GM23338 (cell line): ENCODE results near the gene PJA1. TPM values are rescaled to one million over a fixed set of nuclear protein-coding genes. Genes with fewer than 3 reads are reported as not detected.

Experiments used
- ATAC-seq: fragments of 200-7000 bp; cut with Tn5 transposase; 3 replicates; pipeline ENCODE4 v1.9.1; 2020
- DNase-seq: peaks from one replicate; pipeline ENCODE4 v3.0.0-alpha.2; 2015; ENCODE audit warnings: low spot score
- H2AFZ ChIP-seq: fragments of 200-600 bp; sonication (generic); 2 replicates; pipeline ENCODE4 v1.8.0; 2016; ENCODE audit warnings: antibody characterized with exemption, mild to moderate bottlenecking, moderate library complexity
- H3F3A ChIP-seq: fragments of 200-600 bp; sonication (generic); replicated peaks from 2 replicates; pipeline ENCODE4 v1.8.0; 2017; ENCODE audit warnings: antibody characterized with exemption, mixed run types, low read depth
- H3K27ac ChIP-seq: fragments of 200-600 bp; sonication (generic); 2 replicates; pipeline ENCODE4 v1.6.1; 2016; ENCODE audit warnings: low read depth
- H3K27me3 ChIP-seq: fragments of 200-600 bp; sonication (generic); 2 replicates; pipeline ENCODE4 v1.8.0; 2016; ENCODE audit warnings: mild to moderate bottlenecking, mixed run types, moderate library complexity; ENCODE audit not compliant: insufficient read depth
- H3K36me3 ChIP-seq: fragments of 200-600 bp; sonication (generic); 2 replicates; pipeline ENCODE4 v1.8.0; 2016; ENCODE audit warnings: mild to moderate bottlenecking; ENCODE audit not compliant: insufficient read depth
- H3K4me1 ChIP-seq: fragments of 200-600 bp; sonication (generic); 2 replicates; pipeline ENCODE4 v1.8.0; 2016; ENCODE audit warnings: mild to moderate bottlenecking, moderate library complexity; ENCODE audit not compliant: insufficient read depth
- H3K4me2 ChIP-seq: fragments of 200-600 bp; sonication (generic); 2 replicates; pipeline ENCODE4 v1.7.1; 2017; ENCODE audit warnings: mixed run types
- H3K4me3 ChIP-seq: fragments of 200-600 bp; sonication (generic); 2 replicates; pipeline ENCODE4 v1.6.1; 2016; ENCODE audit warnings: mixed run types
- H3K79me2 ChIP-seq: fragments of 200-600 bp; sonication (generic); replicated peaks from 2 replicates; pipeline ENCODE4 v1.8.0; 2017; ENCODE audit warnings: mild to moderate bottlenecking; ENCODE audit not compliant: insufficient read depth
- H3K9me2 ChIP-seq: fragments of 200-600 bp; sonication (generic); 2 replicates; pipeline ENCODE4 v1.8.0; 2017; ENCODE audit not compliant: insufficient read depth
- H4K20me1 ChIP-seq: fragments of 200-600 bp; sonication (generic); replicated peaks from 2 replicates; pipeline ENCODE4 v1.8.0; 2017; ENCODE audit warnings: mild to moderate bottlenecking; ENCODE audit not compliant: insufficient read depth
- H3K27ac Mint-ChIP-seq: 2 replicates; pipeline ENCODE4 v1.8.0; 2020; ENCODE audit warnings: inconsistent platforms, mild to moderate bottlenecking, moderate library complexity, mixed read lengths
- H3K27me3 Mint-ChIP-seq: 3 replicates; pipeline ENCODE4 v1.8.0; 2022; ENCODE audit warnings: low read depth, mild to moderate bottlenecking, moderate library complexity, mixed read lengths, inconsistent platforms; ENCODE audit not compliant: insufficient read depth, poor library complexity
- H3K36me3 Mint-ChIP-seq: 3 replicates; pipeline ENCODE4 v1.8.0; 2021; ENCODE audit warnings: low read depth, mild to moderate bottlenecking, inconsistent platforms, moderate library complexity, mixed read lengths
- H3K4me1 Mint-ChIP-seq: 3 replicates; pipeline ENCODE4 v1.8.0; 2020; ENCODE audit warnings: mild to moderate bottlenecking, inconsistent platforms, mixed read lengths
- H3K4me3 Mint-ChIP-seq: 3 replicates; pipeline ENCODE4 v1.8.0; 2021; ENCODE audit warnings: moderate library complexity, mild to moderate bottlenecking, inconsistent platforms, mixed read lengths
- H3K9me3 Mint-ChIP-seq: 3 replicates; pipeline ENCODE4 v1.8.0; 2020; ENCODE audit warnings: moderate library complexity, mild to moderate bottlenecking, inconsistent platforms, mixed read lengths
- CREB1 ChIP-seq: fragments of 250-450 bp; sonication (Bioruptor Pico); IDR thresholded peaks from 2 replicates; pipeline ENCODE4 v1.5.0; 2020; ENCODE audit warnings: low read depth, mild to moderate bottlenecking, moderate library complexity
- CTCF ChIP-seq, 2 experiments: fragments of 200-600 bp in 1 of 2; sonication (generic) in 1 of 2; conservative IDR thresholded peaks; 2 replicates each; pipeline versions ENCODE4 v1.5.1 to v1.6.1; 2016 to 2017; ENCODE audit warnings: antibody characterized with exemption in 2 of 2, low read depth in 2 of 2, mild to moderate bottlenecking in 2 of 2, moderate library complexity in 1 of 2
- ETS1 ChIP-seq: IDR thresholded peaks from 2 replicates; pipeline ENCODE4 v1.6.1; 2016; ENCODE audit warnings: antibody characterized with exemption
- EZH2 ChIP-seq: fragments of 200-600 bp; sonication (generic); IDR thresholded peaks from one replicate; pipeline ENCODE4 v1.8.0; 2017; ENCODE audit warnings: antibody characterized with exemption, mild to moderate bottlenecking, low read depth; ENCODE audit not compliant: unreplicated experiment
- EZH2phosphoT487 ChIP-seq: fragments of 200-600 bp; sonication (generic); IDR thresholded peaks from one replicate; pipeline ENCODE4 v1.8.1; 2018; ENCODE audit warnings: antibody characterized with exemption; ENCODE audit not compliant: unreplicated experiment
- JUNB ChIP-seq: IDR thresholded peaks from one replicate; pipeline ENCODE4 v1.6.1; 2016; ENCODE audit warnings: antibody characterized with exemption; ENCODE audit not compliant: unreplicated experiment
- NANOG ChIP-seq: IDR thresholded peaks from 2 replicates; pipeline ENCODE4 v1.6.1; 2016; ENCODE audit warnings: antibody characterized with exemption, borderline replicate concordance
- POLR2AphosphoS5 ChIP-seq: IDR thresholded peaks from 2 replicates; pipeline ENCODE4 v1.6.1; 2016; ENCODE audit warnings: antibody characterized with exemption, low read depth
- REST ChIP-seq: IDR thresholded peaks from one replicate; pipeline ENCODE4 v1.6.1; 2018; ENCODE audit warnings: antibody characterized with exemption; ENCODE audit not compliant: unreplicated experiment
- STAT1 ChIP-seq: IDR thresholded peaks from one replicate; pipeline ENCODE4 v1.6.1; 2016; ENCODE audit warnings: antibody characterized with exemption; ENCODE audit not compliant: unreplicated experiment
- ZNF114 ChIP-seq: fragments of 250-450 bp; sonication (Bioruptor Pico); IDR thresholded peaks from 2 replicates; pipeline ENCODE4 v1.5.0; 2020; ENCODE audit warnings: mild to moderate bottlenecking, moderate library complexity
- ZNF331 ChIP-seq: fragments of 250-450 bp; sonication (Bioruptor Pico); IDR thresholded peaks from 2 replicates; pipeline ENCODE4 v1.5.0; 2020; ENCODE audit warnings: low read depth, mild to moderate bottlenecking, moderate library complexity
- ZNF462 ChIP-seq: fragments of 250-450 bp; sonication (Bioruptor Pico); IDR thresholded peaks from 2 replicates; pipeline ENCODE4 v1.5.0; 2020; ENCODE audit warnings: mild to moderate bottlenecking, moderate library complexity
- polyA plus RNA-seq: library from polyadenylated mRNA; unstranded; fragments of >200 nt; fragmentation: Nextera tagmentation; extraction: Ambion mirVana; gene quantifications from 2 replicates; pipeline ENCODE4 v1.2.1, GENCODE V29; 2016
- total RNA-seq: library from RNA; depleted of rRNA; stranded (reverse); fragments of >200 nt; shearing (Covaris generic); gene quantifications from 2 replicates; pipeline ENCODE4 v1.2.3, GENCODE V29; 2014

The PJA1 gene
- total and polyA plus RNA-seq, 2 experiments from 2014 or later = 25.2 to 31.3 TPM

- H2AFZ ChIP-seq = no peak overlapping the region
- Mint-ChIP-seq H3K27me3 (peaks cover 8% of the 10 kb centered on the region), H3K9me3 (no peaks in the 10 kb centered on the region), H3K36me3 (no peaks in the 10 kb centered on the region; the same call in 2 of the 3 replicates), H3K4me3 (peak overlapping the region; percentile 60), H3K27ac (peak overlapping the region; percentile 95), H3K4me1 (peaks cover 32% of the 10 kb centered on the region)
- peak; percentile 85 for DNase-seq
- peak overlapping the region; percentile 74 for H3K4me2 ChIP-seq
- no peaks in the 10 kb centered on the region for H3K36me3 ChIP-seq
- H3K4me3 ChIP-seq = peak overlapping the region; percentile 46
- no peaks in the 10 kb centered on the region for H3K9me2 ChIP-seq
- H4K20me1 ChIP-seq = no peaks in the 10 kb centered on the region
- H3K79me2 ChIP-seq = no peaks in the 10 kb centered on the region
- H3K4me1 ChIP-seq = peaks cover 30% of the 10 kb centered on the region
- no peaks in the 10 kb centered on the region for H3K27me3 ChIP-seq
- ATAC-seq = peak; percentile 82
- no peak for TF ChIP-seq CTCF (conservative IDR thresholded peaks at IDR 0.05; ENCODE audit: low read depth in 2 of 2)
- no peak for TF ChIP-seq JUNB
- no peak for TF ChIP-seq STAT1
- TF ChIP-seq REST = no peak
- no peak for TF ChIP-seq ZNF114 (CRISPR knock-in tag)
- TF ChIP-seq EZH2 = no peak
- no peak for TF ChIP-seq POLR2AphosphoS5
- TF ChIP-seq EZH2phosphoT487 = no peak
- no peak for TF ChIP-seq NANOG
- TF ChIP-seq ZNF331 (CRISPR knock-in tag) = no peak
- TF ChIP-seq ETS1 = no peak
- TF ChIP-seq ZNF462 = no peak
- no peak for TF ChIP-seq CREB1 (CRISPR knock-in tag)
- H3F3A ChIP-seq = no peaks in the 10 kb centered on the region
- peak overlapping the region; percentile 94 for H3K27ac ChIP-seq
Measured at GRCh38 chrX:69149466-69150280, 15.6 kb downstream of the PJA1 start.
